22Rv1 (cell line): ENCODE measurements around the gene FAM89A.

Experiments
- ZFX ChIP-seq: fragments of 450-650 bp; IDR thresholded peaks from 2 replicates; pipeline ENCODE4 v1.6.1; 2017; ENCODE audit warnings: antibody characterized with exemption, borderline replicate concordance
- TF ChIP-seq, protein P1 (sequence below): fragments of 450-650 bp; IDR thresholded peaks from 2 replicates; pipeline ENCODE4 v1.5.1; 2017; ENCODE audit warnings: mild to moderate bottlenecking

GRCh38 chr1:230971771-230972170 is 68.3 kb downstream of the FAM89A start:
- TF ChIP-seq, protein P1, sequence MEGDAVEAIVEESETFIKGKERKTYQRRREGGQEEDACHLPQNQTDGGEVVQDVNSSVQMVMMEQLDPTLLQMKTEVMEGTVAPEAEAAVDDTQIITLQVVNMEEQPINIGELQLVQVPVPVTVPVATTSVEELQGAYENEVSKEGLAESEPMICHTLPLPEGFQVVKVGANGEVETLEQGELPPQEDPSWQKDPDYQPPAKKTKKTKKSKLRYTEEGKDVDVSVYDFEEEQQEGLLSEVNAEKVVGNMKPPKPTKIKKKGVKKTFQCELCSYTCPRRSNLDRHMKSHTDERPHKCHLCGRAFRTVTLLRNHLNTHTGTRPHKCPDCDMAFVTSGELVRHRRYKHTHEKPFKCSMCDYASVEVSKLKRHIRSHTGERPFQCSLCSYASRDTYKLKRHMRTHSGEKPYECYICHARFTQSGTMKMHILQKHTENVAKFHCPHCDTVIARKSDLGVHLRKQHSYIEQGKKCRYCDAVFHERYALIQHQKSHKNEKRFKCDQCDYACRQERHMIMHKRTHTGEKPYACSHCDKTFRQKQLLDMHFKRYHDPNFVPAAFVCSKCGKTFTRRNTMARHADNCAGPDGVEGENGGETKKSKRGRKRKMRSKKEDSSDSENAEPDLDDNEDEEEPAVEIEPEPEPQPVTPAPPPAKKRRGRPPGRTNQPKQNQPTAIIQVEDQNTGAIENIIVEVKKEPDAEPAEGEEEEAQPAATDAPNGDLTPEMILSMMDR = no peak
- TF ChIP-seq ZFX = no peak
